Rectal smooth muscle tissue (tissue), 1 donor: ENCODE measurements around the gene GATD1.

Experiments
- H3K27ac ChIP-seq: one replicate; pipeline ENCODE4 v1.7.0; 2013; ENCODE audit warnings: low read depth, low read length, inconsistent platforms
- H3K27me3 ChIP-seq: one replicate; pipeline ENCODE4 v1.7.0; 2013; ENCODE audit warnings: low read length; ENCODE audit not compliant: control insufficient read depth, insufficient read depth
- H3K36me3 ChIP-seq: one replicate; pipeline ENCODE4 v1.7.0; 2013; ENCODE audit warnings: low read length; ENCODE audit not compliant: control insufficient read depth, insufficient read depth
- H3K4me1 ChIP-seq: one replicate; pipeline ENCODE4 v1.7.0; 2013; ENCODE audit warnings: low read length; ENCODE audit not compliant: control insufficient read depth, insufficient read depth
- H3K4me3 ChIP-seq: one replicate; pipeline ENCODE4 v1.7.0; 2013; ENCODE audit warnings: low read length
- H3K9ac ChIP-seq: one replicate; pipeline ENCODE4 v1.7.0; 2013; ENCODE audit warnings: low read length

The GATD1 gene

GRCh38 chr11:726278-727220, 50.7 kb downstream of the GATD1 start:
- Histone ChIP-seq H3K4me3 (no peak overlapping the region), H3K27ac (no peak overlapping the region), H3K36me3 (no peaks in the 10 kb centered on the region), H3K9ac (no peak overlapping the region), H3K27me3 (peaks cover 2% of the 10 kb centered on the region), H3K4me1 (no peaks in the 10 kb centered on the region)

DNA sequence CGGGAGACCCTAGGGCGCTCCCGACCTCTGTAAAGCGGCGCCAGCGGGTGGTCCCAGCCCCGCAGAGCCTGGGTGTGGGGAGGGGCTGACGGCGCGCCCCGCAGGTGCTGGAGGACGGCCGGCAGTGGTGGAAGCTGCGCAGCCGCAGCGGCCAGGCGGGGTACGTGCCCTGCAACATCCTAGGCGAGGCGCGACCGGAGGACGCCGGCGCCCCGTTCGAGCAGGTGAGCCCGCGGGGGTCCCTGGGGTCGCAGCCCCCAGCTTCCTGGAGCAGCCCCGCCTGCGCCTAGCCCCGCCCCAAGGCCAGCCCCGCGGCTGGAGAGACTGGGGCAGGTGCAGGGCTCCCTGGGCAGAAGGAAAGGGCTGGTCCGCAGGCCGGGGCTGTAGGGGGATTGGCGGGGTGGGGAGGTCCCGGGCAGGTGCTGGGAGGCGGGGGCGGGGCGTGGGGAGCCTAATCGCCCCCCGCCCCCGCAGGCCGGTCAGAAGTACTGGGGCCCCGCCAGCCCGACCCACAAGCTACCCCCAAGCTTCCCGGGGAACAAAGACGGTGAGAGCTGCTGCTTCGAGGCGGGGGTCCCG, 51.6 kb downstream of the GATD1 start:
- peaks cover 2% of the 10 kb centered on the region for H3K27me3 ChIP-seq
- H3K27ac ChIP-seq: no peak overlapping the region
- no peak overlapping the region for H3K9ac ChIP-seq
- no peaks in the 10 kb centered on the region for H3K4me1 ChIP-seq
- H3K4me3 ChIP-seq: peak overlapping the region; percentile 9
- no peaks in the 10 kb centered on the region for H3K36me3 ChIP-seq

DNA sequence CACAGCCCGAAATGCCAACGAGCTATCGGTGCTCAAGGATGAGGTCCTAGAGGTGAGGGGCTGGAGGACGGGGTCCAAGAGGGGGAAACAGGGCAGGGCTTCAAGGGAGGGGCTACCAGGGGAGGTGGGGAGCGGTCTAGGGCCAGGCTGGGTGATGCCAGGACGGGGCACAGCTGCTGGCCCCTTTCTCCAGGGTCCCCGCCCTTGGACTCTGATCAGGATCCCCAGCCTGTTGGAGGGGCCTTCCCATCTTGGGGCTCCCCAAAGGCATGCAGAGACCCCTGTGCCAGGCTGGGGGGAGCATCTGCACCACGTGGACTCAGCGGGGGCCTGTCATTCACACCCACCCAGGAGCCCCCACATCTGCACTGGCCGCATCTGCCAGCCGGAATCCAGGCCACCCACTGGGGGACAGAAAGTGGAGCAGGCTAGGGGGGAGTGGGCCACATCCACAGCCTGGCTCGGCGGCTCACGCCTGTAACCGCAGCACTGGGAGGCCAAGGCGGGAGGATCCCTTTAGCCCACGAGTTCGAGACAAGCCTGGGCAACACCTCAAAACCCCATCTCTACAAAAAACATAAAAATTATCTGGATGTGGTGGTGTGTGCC, 52.4 kb downstream of the GATD1 start:
- H3K9ac ChIP-seq: no peak overlapping the region
- no peaks in the 10 kb centered on the region for H3K36me3 ChIP-seq
- H3K27me3 ChIP-seq: peaks cover 2% of the 10 kb centered on the region
- no peaks in the 10 kb centered on the region for H3K4me1 ChIP-seq
- H3K27ac ChIP-seq: no peak overlapping the region
- no peak overlapping the region for H3K4me3 ChIP-seq

GRCh38 chr11:724049-724777, 53.1 kb downstream of the GATD1 start:
- Histone ChIP-seq H3K4me3 (no peak overlapping the region), H3K27me3 (peaks cover 2% of the 10 kb centered on the region), H3K9ac (no peak overlapping the region), H3K4me1 (no peaks in the 10 kb centered on the region), H3K36me3 (no peaks in the 10 kb centered on the region), H3K27ac (no peak overlapping the region)

GRCh38 chr11:723120-723883, 54.0 kb downstream of the GATD1 start:
- peaks cover 2% of the 10 kb centered on the region for H3K27me3 ChIP-seq
- H3K4me1 ChIP-seq: no peaks in the 10 kb centered on the region
- no peak overlapping the region for H3K4me3 ChIP-seq

DNA sequence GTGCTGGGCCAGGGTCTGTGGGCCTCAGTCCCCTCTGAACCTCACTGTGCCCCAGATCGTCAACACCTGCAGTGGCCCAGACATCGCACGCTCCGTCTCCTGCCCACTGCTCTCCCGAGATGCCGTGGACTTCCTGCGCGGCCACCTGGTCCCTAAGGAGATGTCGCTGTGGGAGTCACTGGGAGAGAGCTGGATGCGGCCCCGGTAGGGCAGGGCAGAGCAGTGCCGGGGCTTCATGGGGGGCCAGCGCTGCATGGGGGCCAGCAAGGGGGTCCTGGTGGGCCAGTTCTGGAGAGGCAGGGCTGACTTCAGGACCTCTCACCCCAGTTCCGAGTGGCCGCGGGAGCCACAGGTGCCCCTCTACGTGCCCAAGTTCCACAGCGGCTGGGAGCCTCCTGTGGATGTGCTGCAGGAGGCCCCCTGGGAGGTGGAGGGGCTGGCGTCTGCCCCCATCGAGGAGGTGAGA, 54.9 kb downstream of the GATD1 start:
- Histone ChIP-seq H3K4me1 (no peaks in the 10 kb centered on the region), H3K9ac (no peak overlapping the region), H3K36me3 (no peaks in the 10 kb centered on the region), H3K27me3 (peaks cover 2% of the 10 kb centered on the region), H3K4me3 (no peak overlapping the region), H3K27ac (no peak overlapping the region)

More at GRCh38 chr11:723120-723883, 54.0 kb downstream of the GATD1 start:
- H3K27ac ChIP-seq: no peak overlapping the region
- no peaks in the 10 kb centered on the region for H3K36me3 ChIP-seq
- H3K9ac ChIP-seq: no peak overlapping the region

DNA sequence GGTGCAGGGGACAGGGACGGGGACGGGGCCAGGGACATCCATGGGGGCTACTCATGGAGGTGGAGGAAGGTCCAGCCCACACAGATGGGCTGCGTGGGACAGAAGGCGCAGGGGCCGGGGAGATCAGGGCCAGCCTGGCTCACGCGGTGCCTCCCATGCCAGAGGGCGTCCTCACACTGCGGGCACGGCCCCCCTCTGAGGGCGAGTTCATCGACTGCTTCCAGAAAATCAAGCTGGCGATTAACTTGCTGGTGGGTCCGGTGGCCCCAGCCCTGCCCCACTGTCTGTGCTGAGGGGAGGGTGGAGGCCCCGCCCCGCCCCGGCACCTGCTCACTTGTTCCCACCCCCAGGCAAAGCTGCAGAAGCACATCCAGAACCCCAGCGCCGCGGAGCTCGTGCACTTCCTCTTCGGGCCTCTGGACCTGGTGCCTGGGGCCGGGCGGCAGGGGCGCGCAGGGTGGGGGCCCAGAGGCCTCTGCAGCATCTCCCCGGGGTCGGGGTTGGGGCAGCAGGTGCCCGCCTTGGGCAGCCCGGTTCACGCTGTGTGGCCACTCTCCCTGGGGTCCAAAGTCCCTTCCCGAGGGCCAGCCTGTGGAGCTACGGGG, 55.4 kb downstream of the GATD1 start:
- peaks cover 2% of the 10 kb centered on the region for H3K27me3 ChIP-seq
- no peak overlapping the region for H3K27ac ChIP-seq
- no peaks in the 10 kb centered on the region for H3K4me1 ChIP-seq
- no peak overlapping the region for H3K9ac ChIP-seq
- H3K36me3 ChIP-seq: no peaks in the 10 kb centered on the region
- peak overlapping the region; percentile 25 for H3K4me3 ChIP-seq

DNA sequence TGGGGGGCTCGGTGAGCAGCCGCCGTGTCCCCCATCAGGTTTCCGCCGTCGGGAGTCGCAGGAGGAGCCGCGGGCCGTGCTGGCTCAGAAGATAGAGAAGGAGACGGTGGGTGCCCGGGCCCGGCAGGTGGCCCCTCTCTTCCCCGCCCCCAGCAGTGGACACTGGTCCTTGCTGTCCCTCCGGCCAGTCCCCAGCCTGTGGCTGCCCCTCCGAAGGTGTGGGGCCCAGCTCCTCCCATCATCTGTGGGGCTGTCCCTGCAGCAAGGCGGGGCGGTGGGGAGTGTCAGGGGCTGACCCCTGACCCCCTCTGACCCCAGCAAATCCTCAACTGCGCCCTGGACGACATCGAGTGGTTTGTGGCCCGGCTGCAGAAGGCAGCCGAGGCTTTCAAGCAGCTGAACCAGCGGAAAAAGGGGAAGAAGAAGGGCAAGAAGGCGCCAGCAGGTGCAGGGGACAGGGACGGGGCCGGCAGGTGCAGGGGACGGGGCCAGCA, 56.0 kb downstream of the GATD1 start:
- Histone ChIP-seq H3K4me3 (peak overlapping the region; percentile 25), H3K27ac (no peak overlapping the region), H3K27me3 (peaks cover 2% of the 10 kb centered on the region), H3K36me3 (no peaks in the 10 kb centered on the region), H3K4me1 (no peaks in the 10 kb centered on the region), H3K9ac (no peak overlapping the region)

GRCh38 chr11:720642-721246, 56.5 kb downstream of the GATD1 start:
- Histone ChIP-seq H3K4me1 (no peaks in the 10 kb centered on the region), H3K9ac (no peak overlapping the region), H3K27ac (no peak overlapping the region), H3K27me3 (peaks cover 2% of the 10 kb centered on the region), H3K36me3 (no peaks in the 10 kb centered on the region), H3K4me3 (peak overlapping the region; percentile 25)

GRCh38 chr11:720017-720641, 57.2 kb downstream of the GATD1 start:
- H3K27ac ChIP-seq: no peak overlapping the region
- H3K4me1 ChIP-seq: no peaks in the 10 kb centered on the region
- H3K27me3 ChIP-seq: peaks cover 2% of the 10 kb centered on the region
- peak overlapping the region; percentile 18 for H3K4me3 ChIP-seq
- H3K9ac ChIP-seq: no peak overlapping the region
- H3K36me3 ChIP-seq: no peaks in the 10 kb centered on the region
